ENCODE results near the gene MT1F.

- no peak for TF ChIP-seq MLX (CRISPR knock-in tag; conservative IDR thresholded peaks at IDR 0.05)
- TF ChIP-seq SIN3A (IDR thresholded peaks at IDR 0.05; ENCODE audit: borderline replicate concordance in 2 of 2, control insufficient read depth in 1 of 2, low read depth in 2 of 2, low read length in 2 of 2): no peak
- TF ChIP-seq ARID1B (IDR thresholded peaks at IDR 0.05): no peak
- no peak for TF ChIP-seq RBM15 (IDR thresholded peaks at IDR 0.05; ENCODE audit: insufficient read depth, low read length)
Measured at GRCh38 chr16:56635441-56635967, 22.3 kb upstream of the MT1F start.
